GM18520 (cell line): ENCODE measurements around the gene CTAGE4.
"Not testable (repeated sequence)": the region's sequence is repeated elsewhere in the genome, so short reads cannot be mapped to it uniquely, and the experiment has no call there.

Experiments used
- ATAC-seq: cut with Tn5 transposase; IDR thresholded peaks from one replicate; pipeline ENCODE4 v1.9.1; 2021; ENCODE audit not compliant: unreplicated experiment

The CTAGE4 gene, protein sequence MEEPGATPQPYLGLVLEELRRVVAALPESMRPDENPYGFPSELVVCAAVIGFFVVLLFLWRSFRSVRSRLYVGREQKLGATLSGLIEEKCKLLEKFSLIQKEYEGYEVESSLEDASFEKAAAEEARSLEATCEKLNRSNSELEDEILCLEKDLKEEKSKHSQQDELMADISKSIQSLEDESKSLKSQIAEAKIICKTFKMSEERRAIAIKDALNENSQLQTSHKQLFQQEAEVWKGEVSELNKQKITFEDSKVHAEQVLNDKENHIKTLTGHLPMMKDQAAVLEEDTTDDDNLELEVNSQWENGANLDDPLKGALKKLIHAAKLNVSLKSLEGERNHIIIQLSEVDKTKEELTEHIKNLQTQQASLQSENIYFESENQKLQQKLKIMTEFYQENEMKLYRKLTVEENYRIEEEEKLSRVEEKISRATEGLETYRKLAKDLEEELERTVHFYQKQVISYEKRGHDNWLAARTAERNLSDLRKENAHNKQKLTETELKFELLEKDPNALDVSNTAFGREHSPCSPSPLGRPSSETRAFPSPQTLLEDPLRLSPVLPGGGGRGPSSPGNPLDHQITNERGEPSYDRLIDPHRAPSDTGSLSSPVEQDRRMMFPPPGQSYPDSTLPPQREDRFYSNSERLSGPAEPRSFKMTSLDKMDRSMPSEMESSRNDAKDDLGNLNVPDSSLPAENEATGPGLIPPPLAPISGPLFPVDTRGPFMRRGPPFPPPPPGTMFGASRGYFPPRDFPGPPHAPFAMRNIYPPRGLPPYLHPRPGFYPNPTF

DNA sequence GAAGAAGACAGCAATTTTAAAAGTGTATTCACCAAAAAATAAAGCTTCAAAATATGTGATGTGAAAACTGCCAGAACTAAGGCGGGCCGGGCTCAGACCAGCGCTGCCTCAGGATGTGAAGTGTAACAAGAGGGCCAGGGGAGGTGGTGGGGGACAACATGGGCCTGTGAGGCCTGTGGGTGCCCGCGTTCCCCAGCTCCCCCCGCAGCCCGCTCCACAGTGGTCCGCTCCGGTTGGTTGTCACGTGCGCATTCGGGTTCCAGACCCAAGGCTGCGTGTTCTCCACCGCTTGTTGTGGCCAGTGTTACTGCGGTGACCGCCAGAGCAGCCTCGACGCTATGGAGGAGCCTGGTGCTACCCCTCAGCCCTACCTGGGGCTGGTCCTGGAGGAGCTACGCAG, at the start of gene CTAGE4:
Gene CTAGE4, plus strand, starts transcription at position 301 of the 400 bp plus-strand sequence. Its CDS starts 38 bp downstream, at position 339.
- ATAC-seq: not testable (repeated sequence)

DNA sequence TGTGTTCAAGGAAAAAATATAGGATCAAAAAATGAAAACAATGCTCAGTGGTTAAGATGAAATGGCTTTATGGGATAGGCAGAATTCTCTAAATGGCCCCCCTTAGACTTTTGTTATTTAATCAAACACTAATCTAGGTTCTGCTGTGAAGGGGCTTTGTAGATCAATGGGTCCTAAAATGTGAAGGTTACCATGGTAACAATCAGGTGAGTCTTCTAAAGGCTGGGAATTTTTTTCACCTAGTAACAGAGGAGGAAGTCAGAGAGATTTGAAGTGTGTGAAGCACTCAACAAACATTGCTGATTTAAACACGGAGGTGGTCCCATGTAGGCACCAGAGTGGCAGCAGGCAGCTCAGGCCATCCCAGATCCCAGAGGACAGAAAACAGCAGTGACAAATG, 49.1 kb upstream of the CTAGE4 start:
- no peak for ATAC-seq

DNA sequence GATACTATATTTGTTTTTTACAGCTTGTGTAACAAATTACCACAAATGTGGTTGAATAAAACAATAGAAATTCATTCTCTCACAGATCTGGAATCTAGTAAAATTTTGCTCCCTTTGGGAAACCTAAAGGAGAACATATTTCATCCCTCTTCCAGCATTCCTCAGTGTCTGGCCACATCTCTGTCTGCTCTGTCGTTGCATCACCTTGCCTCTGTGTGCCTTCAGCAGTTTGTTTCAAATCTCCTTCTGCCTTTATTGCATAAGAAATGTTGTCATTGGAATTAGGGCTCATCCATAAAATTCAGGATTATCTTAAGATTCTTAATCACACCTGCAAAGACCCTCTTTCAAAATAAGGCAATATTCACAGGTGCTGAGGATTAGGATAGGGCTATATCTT, 45.8 kb upstream of the CTAGE4 start:
- ATAC-seq: no peak

DNA sequence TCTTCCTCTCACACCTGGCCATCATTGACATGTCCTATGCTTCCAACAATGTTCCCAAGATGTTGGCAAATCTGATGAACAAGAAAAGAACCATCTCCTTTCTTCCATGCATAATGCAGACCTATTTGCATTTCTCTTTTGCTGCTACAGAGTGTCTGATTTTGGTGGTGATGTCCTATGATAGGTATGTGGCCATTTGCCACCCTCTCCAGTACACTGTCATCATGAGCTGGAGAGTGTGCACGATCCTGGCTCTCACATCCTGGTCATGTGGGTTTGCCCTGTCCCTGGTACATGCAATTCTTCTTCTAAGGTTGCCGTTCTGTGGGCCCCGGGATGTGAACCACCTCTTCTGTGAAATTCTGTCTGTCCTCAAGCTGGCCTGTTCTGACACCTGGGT, 41.1 kb upstream of the CTAGE4 start:
- no peak for ATAC-seq

DNA sequence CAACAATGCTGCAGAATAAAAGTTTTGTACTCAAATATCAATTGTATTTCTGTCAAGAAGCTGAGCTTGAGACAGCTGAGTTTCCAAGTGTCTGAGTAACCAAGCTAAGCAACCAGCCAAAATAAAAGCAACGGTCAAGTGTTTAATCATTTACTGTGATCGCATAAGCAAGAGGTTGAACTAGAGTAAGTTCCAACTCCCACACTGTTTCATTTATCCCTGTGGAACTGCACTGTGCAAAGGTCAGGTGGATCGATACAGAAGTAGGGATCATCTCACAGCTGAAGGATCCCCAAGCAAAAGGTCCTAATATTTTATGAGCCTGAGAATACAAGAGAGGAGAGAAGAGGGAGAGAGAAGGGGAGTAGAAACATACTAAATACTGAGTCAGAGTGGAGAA, 38.8 kb upstream of the CTAGE4 start:
- ATAC-seq: no peak

DNA sequence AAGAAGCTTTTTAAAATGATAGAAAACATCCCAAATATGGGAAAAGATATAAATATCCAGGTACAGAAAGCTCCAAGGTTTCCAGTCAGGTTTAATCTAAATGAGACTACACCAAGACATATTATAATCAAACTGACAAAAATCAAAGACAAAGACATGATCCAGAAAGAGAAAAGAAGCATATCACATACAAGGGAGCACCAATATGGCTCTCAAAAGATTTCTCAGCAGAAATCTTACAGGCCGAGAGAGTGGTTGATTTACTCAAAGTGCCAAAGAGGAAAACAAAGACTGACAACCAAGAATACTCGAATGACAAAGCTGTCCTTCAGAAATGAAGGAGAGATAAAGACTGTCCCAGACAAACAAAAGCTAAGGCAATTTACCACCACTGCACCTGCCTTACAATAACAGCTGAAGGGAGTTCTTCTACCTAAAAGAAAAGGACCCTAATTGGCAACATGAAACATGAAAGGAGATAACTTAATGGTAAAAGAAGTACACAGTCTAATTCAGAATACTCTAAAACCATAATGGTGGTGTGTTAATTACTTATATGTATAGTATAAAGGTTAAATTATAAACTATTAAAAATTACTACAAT, 34.9 kb upstream of the CTAGE4 start:
- ATAC-seq: no peak

DNA sequence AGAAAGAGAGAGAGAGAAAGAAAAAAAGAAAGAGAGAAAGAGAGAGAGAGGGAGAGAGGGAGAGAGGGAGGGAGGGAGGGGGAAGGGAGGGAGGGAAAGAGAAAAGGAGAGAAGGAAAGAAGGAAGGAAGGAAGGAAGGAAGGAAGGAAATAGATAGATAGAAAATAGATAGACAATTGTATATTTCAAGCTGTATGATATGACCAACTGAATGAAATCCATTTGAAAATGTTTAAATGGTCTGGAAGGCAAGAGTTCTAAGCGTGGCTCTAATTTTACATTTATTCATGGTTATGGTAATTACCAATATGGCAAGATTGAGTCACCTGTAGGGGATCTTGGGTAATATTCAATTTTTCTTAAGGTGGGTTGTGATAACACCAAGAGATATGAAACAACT, 24.4 kb upstream of the CTAGE4 start:
- no peak for ATAC-seq

DNA sequence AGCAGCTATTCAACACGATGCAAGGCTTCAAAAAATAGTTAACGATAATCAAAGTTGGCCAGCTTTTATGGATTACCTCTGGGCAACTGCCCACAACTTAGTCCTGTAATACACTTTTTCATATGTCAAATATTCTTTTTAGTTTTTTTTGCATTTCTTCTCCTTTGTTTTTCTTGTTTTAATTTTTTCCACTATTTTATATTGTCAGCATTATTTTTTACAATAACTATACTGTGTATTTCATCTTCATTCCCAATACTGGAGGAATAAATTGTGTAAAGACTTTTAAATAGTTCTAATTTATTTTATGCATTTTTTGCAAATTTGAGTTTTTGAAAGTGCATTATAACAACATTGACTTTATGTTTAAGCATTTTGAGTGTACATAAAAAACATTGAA, 18.5 kb upstream of the CTAGE4 start:
- no peak for ATAC-seq

DNA sequence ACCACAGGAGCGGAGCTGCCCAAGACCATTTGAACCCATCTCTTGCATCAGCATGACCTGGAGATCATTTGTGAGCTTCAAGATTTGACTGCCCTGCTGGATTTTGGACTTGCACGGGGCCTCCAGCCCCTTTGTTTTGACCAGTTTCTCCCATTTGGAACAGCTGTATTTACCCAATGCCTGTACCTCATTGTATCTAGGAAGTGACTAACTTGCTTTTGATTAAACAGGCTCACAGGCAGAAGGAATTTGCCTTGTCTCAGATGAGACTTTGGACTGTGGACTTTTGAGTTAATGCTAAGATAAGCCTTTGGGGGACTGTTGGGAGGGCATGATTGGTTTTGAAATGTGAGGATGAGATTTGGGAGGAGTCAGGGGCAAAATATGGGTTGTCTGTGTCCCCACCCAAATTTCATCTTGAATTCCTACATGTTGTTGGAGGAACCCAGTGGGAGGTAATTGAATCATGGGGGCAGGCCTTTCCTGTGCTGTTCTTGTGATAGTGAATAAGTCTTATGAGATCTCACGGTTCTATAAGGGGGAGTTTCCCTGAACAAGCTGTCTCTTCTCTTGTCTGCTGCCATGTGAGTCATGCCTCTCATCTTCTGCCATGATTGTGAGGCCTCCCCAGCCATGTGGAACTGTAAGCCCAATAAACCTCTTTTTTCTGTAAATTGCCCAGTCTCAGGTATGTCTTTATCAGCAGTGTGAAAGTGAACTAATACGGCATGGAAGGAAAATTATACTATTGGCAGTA, 11.5 kb upstream of the CTAGE4 start:
- not testable (repeated sequence) for ATAC-seq

DNA sequence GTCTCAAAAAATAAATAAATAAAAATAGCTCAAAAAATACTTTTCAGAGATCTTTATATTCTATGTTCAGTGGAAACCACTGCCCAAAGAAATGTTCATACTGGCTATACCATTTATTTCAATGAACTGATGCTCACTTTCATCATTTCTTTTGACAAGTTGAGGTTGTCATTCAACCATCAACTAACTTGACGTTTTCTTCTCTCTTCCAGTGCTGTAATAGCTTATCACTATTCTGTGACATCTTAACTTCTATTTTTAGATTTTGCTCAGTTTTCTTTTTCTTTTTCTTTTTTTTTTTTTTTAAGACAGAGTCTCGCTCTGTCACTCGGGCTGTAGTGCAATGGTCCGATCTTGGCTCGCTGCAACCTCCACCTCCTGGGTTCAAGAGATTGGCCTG, 8.7 kb upstream of the CTAGE4 start:
- no peak for ATAC-seq

DNA sequence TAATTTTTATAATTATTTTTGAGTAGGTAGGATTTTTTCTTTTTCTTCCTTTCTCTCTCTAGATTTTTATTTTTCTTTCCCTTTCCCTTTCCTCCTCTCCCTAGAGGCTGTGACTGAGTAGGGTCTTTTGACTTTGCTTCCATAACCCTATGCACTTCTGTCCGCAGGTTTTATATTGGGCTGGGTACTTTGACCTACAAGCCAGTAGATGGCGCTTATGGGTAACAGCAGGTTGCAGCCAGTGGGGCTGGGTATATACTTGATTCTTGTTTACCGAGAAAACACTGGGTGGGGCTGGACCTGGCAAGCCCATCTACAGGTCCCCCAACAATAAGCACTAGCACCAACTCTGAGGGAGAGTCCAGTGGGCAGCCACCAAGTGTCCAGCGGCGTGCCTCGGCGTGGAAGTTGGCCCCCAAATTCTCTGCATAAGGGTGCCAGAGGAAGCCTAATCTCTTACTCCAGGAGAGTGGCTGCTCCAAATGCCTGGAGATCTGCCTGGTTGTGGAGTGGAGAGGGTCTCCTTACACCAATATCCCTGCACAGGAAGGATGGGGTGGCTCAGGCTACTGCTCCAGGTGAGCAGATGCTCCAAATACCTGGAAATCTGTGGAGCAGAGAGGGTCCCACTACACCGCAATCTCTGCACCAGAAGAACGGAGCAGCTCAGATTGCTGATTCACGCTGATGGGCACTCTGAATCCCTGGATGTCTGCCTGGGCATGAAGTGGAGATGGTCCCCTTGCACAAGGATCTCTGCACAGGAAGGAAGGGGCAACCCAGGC, 4.7 kb upstream of the CTAGE4 start:
- ATAC-seq: peak; percentile 83

DNA sequence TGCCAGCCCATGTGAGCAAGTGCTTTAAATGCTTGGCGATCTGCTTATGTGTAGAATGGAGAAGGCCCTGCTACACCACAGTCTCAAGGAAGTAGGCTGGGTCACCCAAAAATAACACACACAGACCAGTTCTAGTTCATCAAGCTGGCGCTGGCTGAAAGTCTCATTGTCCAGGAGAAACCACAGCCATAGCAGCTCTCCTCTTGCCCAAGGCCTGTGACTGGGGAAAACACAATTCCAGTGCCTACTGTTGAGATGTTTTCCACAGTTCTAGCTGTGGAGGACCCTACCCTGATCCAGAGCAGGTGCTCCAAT, 4.1 kb upstream of the CTAGE4 start:
- ATAC-seq: not testable (repeated sequence)

DNA sequence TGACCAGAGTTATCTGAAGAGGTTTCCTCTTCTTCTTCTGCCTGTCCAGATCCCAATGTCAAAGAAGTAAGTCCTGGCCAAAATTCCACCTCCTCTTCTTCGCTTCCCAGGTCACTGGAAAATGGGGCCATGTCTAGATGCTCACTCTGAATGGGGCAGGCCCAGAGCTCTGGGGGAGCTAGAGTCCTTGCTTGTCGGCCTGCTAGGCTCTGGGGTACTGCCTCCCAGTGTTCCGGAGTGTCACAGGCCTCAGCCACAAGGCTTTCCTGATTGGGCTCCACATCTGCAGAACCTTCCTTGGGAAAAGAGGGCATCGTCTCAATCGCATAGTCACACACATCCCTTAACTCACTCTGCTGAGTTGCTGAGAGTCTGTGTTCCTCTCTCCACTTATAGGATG, 4.6 kb downstream of the CTAGE4 start:
- ATAC-seq: not testable (repeated sequence)

DNA sequence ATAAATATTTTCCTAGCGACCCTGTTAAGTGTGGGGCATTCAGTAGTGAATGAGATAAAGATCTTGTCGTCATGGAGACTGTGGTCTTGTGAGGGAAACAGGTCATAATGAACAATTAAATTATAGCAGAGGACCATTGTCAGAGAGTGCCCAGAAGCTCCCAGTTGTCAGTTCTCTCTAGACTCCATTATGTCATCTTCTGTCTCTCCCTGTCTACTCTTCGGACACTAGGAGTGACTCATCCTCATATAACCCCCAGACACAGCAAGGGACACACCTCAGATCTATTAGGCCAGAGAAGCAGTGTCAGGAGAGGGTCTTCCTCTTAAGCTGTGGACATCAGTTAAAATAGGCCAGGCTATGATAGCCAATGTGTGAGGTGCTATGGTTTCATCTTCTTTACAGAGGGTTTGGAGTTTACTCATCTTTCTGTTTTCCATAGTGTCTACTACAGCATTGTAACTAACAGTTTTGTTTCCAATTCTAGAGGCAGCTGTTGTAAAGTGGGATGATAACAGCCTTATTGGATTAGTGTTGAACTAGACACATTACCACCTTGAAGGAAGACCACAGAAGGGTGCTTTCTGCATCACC, 5.4 kb downstream of the CTAGE4 start:
- not testable (repeated sequence) for ATAC-seq

DNA sequence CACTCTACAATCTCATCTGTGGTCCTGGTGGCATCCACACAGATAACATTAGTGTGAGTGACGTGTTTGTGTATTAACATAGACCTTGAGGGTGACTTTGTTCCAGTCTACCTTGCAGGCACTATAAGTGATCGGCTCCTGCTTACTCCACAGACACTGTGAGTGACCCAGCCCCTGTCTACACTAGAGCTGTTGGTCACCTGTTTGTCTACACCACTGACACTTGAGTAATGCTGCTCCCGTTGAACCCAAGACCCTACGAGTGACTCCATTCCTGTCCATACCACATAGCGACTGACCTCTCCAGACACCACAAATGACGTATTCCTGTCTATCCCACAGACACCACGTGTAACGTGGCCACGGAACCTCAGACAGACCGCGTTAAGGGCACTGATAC, 10.5 kb downstream of the CTAGE4 start:
- ATAC-seq: not testable (repeated sequence)

DNA sequence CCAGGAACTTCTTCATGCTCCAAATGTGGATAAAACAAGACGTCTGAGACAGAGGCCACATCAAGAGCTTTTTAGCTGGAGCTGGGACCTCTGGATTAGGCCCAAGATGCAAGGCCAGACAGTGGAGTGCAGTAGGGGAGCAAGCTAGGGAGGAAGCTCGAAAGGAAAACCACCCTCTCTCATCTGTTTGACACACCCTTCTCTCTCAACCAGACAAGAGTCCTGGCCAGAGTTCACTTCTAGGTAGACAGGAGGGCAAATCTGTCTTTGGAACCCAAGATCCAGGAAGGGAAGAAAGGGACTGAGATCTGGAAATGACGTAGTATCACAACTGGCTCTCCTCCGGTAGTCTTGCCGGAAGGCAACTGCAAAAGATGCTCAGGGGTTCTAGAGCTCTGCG, 11.2 kb downstream of the CTAGE4 start:
- ATAC-seq: not testable (repeated sequence)

DNA sequence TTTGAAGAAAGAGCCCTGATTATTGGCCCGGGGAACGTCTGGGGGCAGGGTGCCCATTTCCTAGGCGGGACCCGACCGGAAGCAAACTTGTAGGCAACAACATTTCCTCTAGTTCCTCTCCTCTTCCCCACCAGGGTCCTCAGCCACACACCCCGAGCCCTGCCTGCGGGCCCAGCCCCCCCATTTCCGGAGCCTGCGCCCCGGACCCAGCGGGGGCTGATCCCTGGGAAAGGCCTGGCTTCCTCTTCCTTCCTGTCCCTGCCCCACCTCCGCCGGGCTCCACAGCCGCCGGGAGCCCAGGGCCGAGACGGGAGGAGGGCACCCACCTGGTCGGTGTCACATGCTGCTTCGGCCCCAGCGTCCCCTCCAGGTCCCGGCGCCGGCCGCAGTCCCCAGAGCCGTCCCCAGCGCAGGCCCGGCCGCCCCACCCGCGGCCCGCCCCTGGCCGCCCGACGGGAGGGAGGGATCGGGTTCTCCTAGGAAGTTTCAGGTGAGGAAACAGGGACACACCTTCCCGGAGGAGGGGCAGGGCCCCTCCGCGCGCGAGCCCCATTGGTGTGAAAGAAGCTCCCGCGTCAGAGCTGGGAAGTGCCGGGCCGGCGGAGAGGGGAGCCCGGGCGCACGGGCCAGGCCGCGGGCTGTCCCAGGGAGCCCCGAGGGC, 12.1 kb downstream of the CTAGE4 start, which contains the start of gene ARHGEF35:
Gene ARHGEF35, minus strand, starts transcription at position 622 of the 661 bp plus-strand sequence. CDS start 7,450 bp downstream, outside the sequence.
- ATAC-seq: peak; percentile 63

DNA sequence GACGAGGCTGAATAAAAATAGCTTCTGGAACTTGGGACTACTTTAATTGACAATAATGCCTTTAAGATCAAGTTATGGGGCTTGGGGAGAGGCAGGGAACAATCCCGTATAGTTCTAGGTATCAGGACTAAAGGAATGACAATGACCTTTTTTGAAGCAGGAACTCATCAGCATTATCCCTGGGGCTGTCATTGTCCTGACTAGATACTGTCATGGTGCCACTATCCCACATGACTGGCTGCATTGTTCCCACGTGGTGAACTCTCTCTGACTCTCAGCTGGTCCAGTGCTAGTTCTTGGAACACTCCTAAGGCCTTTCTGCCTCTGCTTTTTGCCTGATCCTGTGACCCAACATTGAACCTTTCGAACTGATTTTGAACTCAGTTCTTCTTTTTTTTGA, 15.7 kb downstream of the CTAGE4 start:
- ATAC-seq: not testable (repeated sequence)

DNA sequence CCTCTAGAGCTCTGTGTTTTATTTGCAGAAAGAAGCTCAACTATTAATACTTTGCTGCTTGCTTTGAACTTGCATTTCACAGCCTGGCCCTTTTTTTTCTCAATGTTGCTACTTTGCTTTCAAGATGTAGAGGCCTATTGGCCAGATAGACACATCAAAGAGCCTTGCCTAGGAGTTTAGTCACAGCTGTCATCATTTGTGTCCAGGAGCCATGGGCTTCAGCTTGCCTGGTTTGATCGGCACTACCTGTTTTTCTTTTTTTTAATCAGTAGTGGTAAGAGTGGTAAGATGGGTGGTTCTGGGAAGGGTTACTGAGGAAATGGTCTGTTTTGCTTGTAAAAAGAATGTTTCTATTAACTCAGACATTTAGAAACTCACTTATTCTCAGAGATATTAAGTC, 18.7 kb downstream of the CTAGE4 start:
- not testable (repeated sequence) for ATAC-seq
